Naive B cell (primary cell): Measurements from ENCODE around the gene HOXB3. TPM values are rescaled to one million over a fixed set of nuclear protein-coding genes. Genes with fewer than 3 reads are reported as not detected.

Experiments
- ATAC-seq, 2 donors: fragments of 150-1000 bp; cut with Tn5 transposase; 2 replicates each; pipeline ENCODE4 v1.10.0; 2021; ENCODE audit warnings: low read depth in 2 of 2, mild to moderate bottlenecking in 2 of 2, moderate library complexity in 2 of 2
- DNase-seq: peaks from one replicate; pipeline ENCODE4 v3.0.0; 2022
- H3K27ac Mint-ChIP-seq, 6 donors: one replicate each; pipeline ENCODE4 v1.8.0; 2020 to 2022; ENCODE audit warnings: mild to moderate bottlenecking in 6 of 6, mixed read lengths in 6 of 6, moderate library complexity in 5 of 6, inconsistent platforms in 2 of 6
- H3K27me3 Mint-ChIP-seq, 3 donors: one replicate each; pipeline ENCODE4 v1.8.0; 2021 to 2022; ENCODE audit warnings: mixed read lengths in 3 of 3, mild to moderate bottlenecking in 1 of 3
- H3K36me3 Mint-ChIP-seq, 2 donors: one replicate each; pipeline ENCODE4 v1.8.0; 2020 to 2022; ENCODE audit warnings: mixed read lengths in 2 of 2, inconsistent platforms in 1 of 2, mild to moderate bottlenecking in 1 of 2
- H3K4me1 Mint-ChIP-seq, 3 donors: one replicate each; pipeline ENCODE4 v1.8.0; 2020 to 2022; ENCODE audit warnings: mixed read lengths in 3 of 3, inconsistent platforms in 1 of 3, mild to moderate bottlenecking in 1 of 3, moderate library complexity in 1 of 3
- H3K4me3 Mint-ChIP-seq, 8 donors: one replicate each; pipeline ENCODE4 v1.8.0; 2020 to 2022; ENCODE audit warnings: mild to moderate bottlenecking in 8 of 8, mixed read lengths in 8 of 8, moderate library complexity in 8 of 8, inconsistent platforms in 2 of 8
- H3K9me3 Mint-ChIP-seq, 7 donors: one replicate each; pipeline ENCODE4 v1.8.0; 2020 to 2022; ENCODE audit warnings: mixed read lengths in 7 of 7, mild to moderate bottlenecking in 5 of 7, inconsistent platforms in 2 of 7, moderate library complexity in 1 of 7
- polyA plus RNA-seq, 6 donors: library from polyadenylated mRNA; unstranded; fragments of 300-500 nt; fragmentation: Illumina TruSeq; gene quantifications; one replicate each; pipeline ENCODE4 v1.2.3, GENCODE V29; 2021; ENCODE audit warnings: low read depth in 6 of 6

HOXB3 gene
- polyA plus RNA-seq, 6 donors from 2014 or later: 0.05 TPM; not detected in 5

GRCh38 chr17:48590607-48591161 is 643 bp upstream of the HOXB3 start:
- Mint-ChIP-seq H3K4me1 (peaks cover 44 to 53% (median 50%) of the 10 kb centered on the region in 3 donors), H3K4me3 (peak overlapping the region in 4 of 8 donors; percentile 25 to 82 (median 64)), H3K27me3 (peaks cover 78 to 97% (median 94%) of the 10 kb centered on the region in 3 donors), H3K9me3 (no peaks in the 10 kb centered on the region), H3K27ac (peak overlapping the region in 1 of 6 donors; percentile 87), H3K36me3 (no peaks in the 10 kb centered on the region)
- ATAC-seq: no peak
- no peak for DNase-seq

DNA sequence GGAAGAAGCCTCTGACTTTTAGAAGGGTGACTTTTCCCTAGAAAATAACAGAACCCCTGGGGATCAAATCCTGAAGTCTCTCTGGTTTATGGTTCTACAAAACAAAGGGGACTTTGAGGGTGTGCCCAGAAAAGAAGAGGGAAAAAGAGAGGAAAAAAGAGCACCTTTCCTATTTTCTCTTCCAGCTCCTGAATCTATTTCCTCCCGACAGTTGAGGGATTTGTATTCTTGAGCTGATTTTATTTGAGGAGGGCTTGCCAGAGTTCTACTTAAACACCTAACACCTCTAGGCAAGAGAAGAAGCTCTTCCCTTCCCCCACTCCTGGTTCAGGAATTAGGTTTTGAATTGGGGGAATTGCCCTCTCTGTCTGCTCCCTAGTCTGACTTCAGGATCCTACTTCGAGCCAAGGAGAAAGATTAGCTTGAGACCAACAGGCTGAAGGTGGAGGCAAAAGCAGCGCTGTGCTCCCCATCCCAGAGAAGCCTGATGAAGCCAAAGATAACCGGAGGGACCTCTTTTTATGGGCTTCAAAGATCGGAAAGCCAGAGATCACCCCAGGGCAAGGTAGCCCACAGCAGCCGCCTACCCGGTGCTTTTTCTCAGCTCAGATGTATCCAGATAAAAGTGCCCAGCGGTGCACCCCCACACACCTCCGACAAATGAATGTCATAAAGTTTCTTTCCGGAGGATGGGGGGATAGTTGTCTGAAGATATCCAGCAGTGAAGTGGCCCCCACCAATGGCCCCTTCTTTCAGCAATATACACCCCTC is 796 bp downstream of the HOXB3 start:
- Mint-ChIP-seq H3K27ac (no peak overlapping the region), H3K4me3 (peak overlapping the region in 7 of 8 donors; percentile 44 to 89 (median 69)), H3K36me3 (no peaks in the 10 kb centered on the region), H3K27me3 (peaks cover 80 to 99% (median 99%) of the 10 kb centered on the region in 3 donors), H3K4me1 (peaks cover 53 to 61% (median 58%) of the 10 kb centered on the region in 3 donors), H3K9me3 (no peaks in the 10 kb centered on the region)
- no peak for ATAC-seq
- DNase-seq: no peak

DNA sequence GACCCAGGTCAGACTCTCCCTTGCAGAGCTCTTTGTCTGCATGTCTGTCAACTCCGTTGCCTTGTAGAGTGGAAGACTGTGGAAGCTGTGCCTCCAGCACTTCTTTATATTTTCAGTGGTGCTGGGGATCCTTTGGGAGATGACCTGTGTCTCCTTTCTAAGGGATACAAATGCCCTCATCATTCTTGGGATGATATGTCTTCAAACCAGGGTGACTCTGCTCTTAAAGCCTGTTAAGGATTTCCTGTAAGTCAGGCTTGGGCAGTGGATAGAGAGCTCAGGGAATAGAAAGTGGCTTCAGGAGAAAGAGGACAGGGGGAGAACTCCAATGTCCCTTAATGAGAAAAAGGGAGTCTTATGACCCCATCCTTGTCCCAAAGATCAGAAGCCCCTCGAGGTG is 1.5 kb downstream of the HOXB3 start:
- DNase-seq (no peak), ATAC-seq (no peak)
- H3K4me3 Mint-ChIP-seq: peak overlapping the region in 3 of 8 donors; percentile 7 to 43 (median 37)
- no peaks in the 10 kb centered on the region for H3K9me3 Mint-ChIP-seq
- H3K27ac Mint-ChIP-seq: peak overlapping the region in 1 of 6 donors; percentile 30
- H3K27me3 Mint-ChIP-seq: peaks cover 81 to 100% (median 99%) of the 10 kb centered on the region in 3 donors
- no peaks in the 10 kb centered on the region for H3K36me3 Mint-ChIP-seq
- peaks cover 49 to 54% (median 51%) of the 10 kb centered on the region in 3 donors for H3K4me1 Mint-ChIP-seq

- ATAC-seq (no peak), DNase-seq (no peak)
- peak overlapping the region in 2 of 8 donors; percentile 10 to 23 for H3K4me3 Mint-ChIP-seq
- H3K27ac Mint-ChIP-seq: peak overlapping the region in 1 of 6 donors; percentile 30
- H3K27me3 Mint-ChIP-seq: peaks cover 80 to 100% (median 99%) of the 10 kb centered on the region in 3 donors
- H3K4me1 Mint-ChIP-seq: peaks cover 47 to 55% (median 47%) of the 10 kb centered on the region in 3 donors
- no peaks in the 10 kb centered on the region for H3K9me3 Mint-ChIP-seq
- H3K36me3 Mint-ChIP-seq: no peaks in the 10 kb centered on the region
These were observed 2.0 kb downstream of the HOXB3 start for GRCh38 chr17:48588074-48588415.

- Mint-ChIP-seq H3K4me1 (peaks cover 42 to 55% (median 47%) of the 10 kb centered on the region in 3 donors), H3K4me3 (peak overlapping the region in 4 of 8 donors; percentile 23 to 70 (median 60)), H3K27ac (peak overlapping the region in 5 of 6 donors; percentile 11 to 79 (median 30)), H3K36me3 (no peaks in the 10 kb centered on the region), H3K9me3 (no peaks in the 10 kb centered on the region), H3K27me3 (peaks cover 79 to 100% (median 99%) of the 10 kb centered on the region in 3 donors)
- no peak for ATAC-seq
- no peak for DNase-seq
These were observed 2.6 kb downstream of the HOXB3 start for GRCh38 chr17:48587276-48588073.

DNA sequence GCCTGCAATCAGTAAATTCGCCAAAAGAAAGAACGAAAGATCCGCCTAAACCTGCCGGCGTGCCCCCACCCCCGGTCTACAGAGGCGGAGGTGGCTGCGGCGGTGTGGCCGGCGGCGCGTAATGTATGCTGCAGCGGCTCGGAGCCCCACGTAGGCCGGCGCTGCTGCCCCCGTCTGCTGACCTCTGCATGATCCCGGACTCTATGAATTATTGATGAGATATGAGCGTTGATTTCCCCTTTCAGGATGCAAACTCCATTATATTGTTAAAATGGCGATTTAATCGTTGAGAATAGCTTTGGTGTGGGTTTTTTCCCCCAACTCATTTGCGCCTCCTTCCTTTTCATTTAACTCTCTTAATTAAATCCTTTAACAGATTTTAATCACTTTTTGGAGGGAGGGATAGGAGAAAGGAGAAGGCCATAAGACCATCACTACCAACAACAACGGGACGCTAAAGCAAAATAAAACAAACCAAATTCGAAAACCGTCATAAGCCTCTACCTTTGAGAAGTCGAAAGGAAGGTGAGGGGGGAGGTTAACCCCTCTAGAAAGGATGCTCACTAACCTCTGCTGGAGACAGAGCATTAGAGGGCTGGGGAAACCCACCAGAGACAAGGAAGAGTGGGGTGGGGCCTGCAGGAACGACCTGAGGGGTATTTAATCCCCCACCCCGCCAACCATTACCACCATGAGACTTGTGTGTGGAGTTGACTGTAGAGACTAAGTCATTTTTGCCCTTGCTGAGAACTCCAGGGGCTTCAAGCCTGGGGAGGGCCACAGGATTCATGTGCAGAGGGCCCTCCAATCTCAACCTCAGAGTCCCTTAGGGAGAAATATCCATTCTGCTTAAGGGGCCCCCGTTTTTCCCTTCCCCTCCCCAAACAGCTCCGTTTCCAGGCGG is 3.4 kb downstream of the HOXB3 start:
- Mint-ChIP-seq H3K4me3 (peak overlapping the region; percentile 70 to 96 (median 89)), H3K4me1 (peaks cover 36 to 56% (median 41%) of the 10 kb centered on the region in 3 donors), H3K27ac (peak overlapping the region in 4 of 6 donors; percentile 41 to 93 (median 76)), H3K27me3 (peaks cover 75 to 100% (median 97%) of the 10 kb centered on the region in 3 donors), H3K9me3 (no peaks in the 10 kb centered on the region), H3K36me3 (no peaks in the 10 kb centered on the region)
- ATAC-seq (no peak), DNase-seq (no peak)

- Mint-ChIP-seq H3K27me3 (peaks cover 75 to 100% (median 97%) of the 10 kb centered on the region in 3 donors), H3K4me3 (peak overlapping the region in 4 of 8 donors; percentile 9 to 91 (median 56)), H3K9me3 (peaks cover 0 to 2% (median 0%) of the 10 kb centered on the region in 7 donors), H3K36me3 (no peaks in the 10 kb centered on the region), H3K27ac (no peak overlapping the region), H3K4me1 (peaks cover 41 to 60% (median 42%) of the 10 kb centered on the region in 3 donors)
- ATAC-seq: no peak
- no peak for DNase-seq
These were observed 5.8 kb downstream of the HOXB3 start for GRCh38 chr17:48584223-48584741.

DNA sequence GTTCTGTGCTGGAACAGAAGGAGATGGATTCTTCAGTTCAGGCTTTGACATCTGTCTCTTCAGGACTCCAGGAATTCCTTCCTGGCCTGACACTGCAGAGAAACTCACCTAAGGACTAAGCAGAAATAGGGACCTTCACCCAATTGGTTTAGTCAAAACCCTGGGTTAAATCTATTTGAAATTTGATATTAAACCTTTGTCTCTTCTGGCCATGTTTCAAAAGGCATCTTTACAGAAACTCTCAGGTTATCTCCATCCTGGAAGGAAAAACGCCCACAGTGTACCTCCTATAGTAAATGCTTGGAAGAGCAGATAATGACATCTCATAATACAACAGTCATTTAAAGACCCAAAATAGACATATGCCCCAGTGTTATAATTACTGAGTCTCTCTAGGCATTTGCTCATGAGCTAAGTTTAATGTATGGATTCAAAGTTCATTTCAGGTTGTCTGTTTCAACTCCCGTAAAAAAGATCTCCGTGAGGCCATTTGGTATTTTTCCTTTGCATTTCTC is 6.3 kb downstream of the HOXB3 start:
- H3K36me3 Mint-ChIP-seq: peaks cover 0 to 2% of the 10 kb centered on the region in 2 donors
- ATAC-seq: no peak
- H3K9me3 Mint-ChIP-seq: peaks cover 0 to 4% (median 0%) of the 10 kb centered on the region in 7 donors
- peaks cover 76 to 100% (median 97%) of the 10 kb centered on the region in 3 donors for H3K27me3 Mint-ChIP-seq
- peak overlapping the region in 3 of 8 donors; percentile 75 to 91 (median 88) for H3K4me3 Mint-ChIP-seq
- H3K4me1 Mint-ChIP-seq: peaks cover 45 to 64% (median 47%) of the 10 kb centered on the region in 3 donors
- H3K27ac Mint-ChIP-seq: peak overlapping the region in 1 of 6 donors; percentile 45
- DNase-seq: no peak

GRCh38 chr17:48582750-48583069 is 7.3 kb downstream of the HOXB3 start:
- Mint-ChIP-seq H3K27me3 (peaks cover 68 to 94% (median 92%) of the 10 kb centered on the region in 3 donors), H3K27ac (peak overlapping the region in 2 of 6 donors; percentile 16 to 81), H3K9me3 (peaks cover 0 to 5% (median 0%) of the 10 kb centered on the region in 7 donors), H3K4me3 (peak overlapping the region; percentile 68 to 91 (median 81)), H3K4me1 (peaks cover 51 to 67% (median 52%) of the 10 kb centered on the region in 3 donors), H3K36me3 (peaks cover 0 to 8% of the 10 kb centered on the region in 2 donors)
- no peak for ATAC-seq
- no peak for DNase-seq

DNA sequence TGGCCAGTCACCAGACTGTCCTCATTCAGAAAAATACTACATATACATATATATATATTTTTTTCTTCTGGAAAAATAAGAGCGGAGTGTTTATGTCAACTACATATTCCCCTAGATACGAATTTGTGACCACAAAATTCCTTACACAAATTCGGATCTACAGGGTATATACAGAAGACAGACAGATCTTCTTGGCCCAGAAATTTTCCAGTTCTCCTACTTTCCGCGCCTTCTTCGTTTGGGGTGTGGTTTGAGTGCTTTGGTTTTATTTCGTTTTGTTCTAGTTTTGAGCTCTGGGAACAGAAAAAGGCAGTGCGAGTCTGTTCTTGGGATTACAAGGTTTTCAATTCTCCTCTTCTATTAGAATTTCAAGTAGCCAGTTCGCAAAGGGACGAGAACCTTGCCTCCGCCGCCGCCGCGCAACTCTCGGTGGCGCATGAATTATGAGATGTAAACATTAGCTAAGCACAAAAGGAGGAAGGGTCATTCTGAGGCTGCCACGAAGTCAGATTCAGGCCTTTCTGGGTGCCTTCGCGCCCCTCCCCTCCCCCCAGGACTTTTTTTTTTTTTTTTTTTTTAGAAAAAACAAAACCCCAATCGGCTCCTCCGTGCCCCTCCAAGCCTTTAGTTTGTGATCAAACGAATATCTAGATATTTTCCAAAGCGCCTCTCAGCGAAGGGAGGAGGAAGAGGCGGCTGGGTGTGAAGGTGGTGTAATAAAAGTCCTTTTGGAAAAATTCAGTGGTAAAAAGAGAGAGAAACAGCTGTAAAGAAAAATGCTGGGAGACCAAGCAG is 10.1 kb downstream of the HOXB3 start:
- H3K4me3 Mint-ChIP-seq: peak overlapping the region in 7 of 8 donors; percentile 20 to 94 (median 82)
- peaks cover 50 to 87% (median 81%) of the 10 kb centered on the region in 3 donors for H3K27me3 Mint-ChIP-seq
- H3K27ac Mint-ChIP-seq: peak overlapping the region in 3 of 6 donors; percentile 10 to 93 (median 92)
- H3K36me3 Mint-ChIP-seq: peaks cover 0 to 8% of the 10 kb centered on the region in 2 donors
- no peak for DNase-seq
- ATAC-seq: no peak
- H3K4me1 Mint-ChIP-seq: peaks cover 45 to 64% (median 50%) of the 10 kb centered on the region in 3 donors
- H3K9me3 Mint-ChIP-seq: peaks cover 0 to 5% (median 0%) of the 10 kb centered on the region in 7 donors

- H3K9me3 Mint-ChIP-seq: peaks cover 0 to 5% (median 0%) of the 10 kb centered on the region in 7 donors
- H3K27me3 Mint-ChIP-seq: peaks cover 55 to 87% (median 78%) of the 10 kb centered on the region in 3 donors
- H3K27ac Mint-ChIP-seq: peak overlapping the region in 2 of 6 donors; percentile 31 to 94
- ATAC-seq (no peak), DNase-seq (no peak)
- H3K36me3 Mint-ChIP-seq: peaks cover 0 to 8% of the 10 kb centered on the region in 2 donors
- peak overlapping the region in 6 of 8 donors; percentile 29 to 94 (median 90) for H3K4me3 Mint-ChIP-seq
- peaks cover 43 to 60% (median 47%) of the 10 kb centered on the region in 3 donors for H3K4me1 Mint-ChIP-seq
These were observed 10.6 kb downstream of the HOXB3 start for GRCh38 chr17:48579471-48579759.
